Suprapubic skin (tissue), 4 donors: ENCODE results near the gene CXCR5. TPM values are rescaled to one million over a fixed set of nuclear protein-coding genes. Genes with fewer than 3 reads are reported as not detected.

ENCODE experiments used
- DNase-seq, 2 donors: peaks; one replicate each; pipeline ENCODE4 v3.0.0-alpha.2; 2019; ENCODE audit warnings: low spot score in 2 of 2
- H3K27ac ChIP-seq: fragments of 200-600 bp; sonication (generic); one replicate; pipeline ENCODE4 v1.5.1; 2019
- H3K27me3 ChIP-seq: fragments of 200-600 bp; sonication (generic); one replicate; pipeline ENCODE4 v1.5.1; 2019
- H3K36me3 ChIP-seq: fragments of 200-600 bp; sonication (generic); one replicate; pipeline ENCODE4 v1.5.1; 2019
- H3K4me1 ChIP-seq: fragments of 200-600 bp; sonication (generic); one replicate; pipeline ENCODE4 v1.5.1; 2019
- H3K4me3 ChIP-seq: fragments of 200-600 bp; sonication (generic); one replicate; pipeline ENCODE4 v1.5.1; 2019; ENCODE audit warnings: mild to moderate bottlenecking
- H3K9me3 ChIP-seq: fragments of 200-600 bp; sonication (generic); one replicate; pipeline ENCODE4 v1.5.1; 2019
- CTCF ChIP-seq, 2 donors: fragments of 200-600 bp in 1 of 2; fragments of 450-650 bp in 1 of 2; sonication (generic) in 1 of 2; IDR thresholded peaks; one replicate each; pipeline ENCODE4 v1.5.1; 2016 to 2019; ENCODE audit warnings: antibody characterized with exemption in 2 of 2, mild to moderate bottlenecking in 1 of 2, moderate library complexity in 1 of 2
- EP300 ChIP-seq: sonication (generic); formaldehyde crosslinking; IDR thresholded peaks from one replicate; pipeline ENCODE4 v1.6.1; 2017; ENCODE audit warnings: antibody characterized with exemption
- POLR2A ChIP-seq, 2 donors: fragments of 450-650 bp; IDR thresholded peaks; one replicate each; pipeline ENCODE4 v1.6.1; 2017; ENCODE audit warnings: antibody characterized with exemption in 2 of 2, mild to moderate bottlenecking in 2 of 2, moderate library complexity in 2 of 2
- POLR2AphosphoS5 ChIP-seq, 3 donors: sonication (generic); formaldehyde crosslinking; IDR thresholded peaks; one replicate each; pipeline ENCODE4 v1.6.1; 2017; ENCODE audit warnings: antibody characterized with exemption in 3 of 3
- WGBS: methylation state at CpG from one replicate; pipeline ENCODE4 v1.1.5; 2018; 5-methylcytosine and 5-hydroxymethylcytosine counted together
- total RNA-seq, 4 donors: library from RNA; depleted of rRNA; stranded (reverse); fragments of >200 nt; gene quantifications; one replicate each; pipeline ENCODE4 v1.1.0, GENCODE V29; 2016

The CXCR5 gene
- total RNA-seq, 4 donors from 2014 or later = not detected

GRCh38 chr11:118881228-118881627 lies 2.5 kb upstream of the CXCR5 start:
- Histone ChIP-seq H3K4me1 (peaks cover 7% of the 10 kb centered on the region), H3K27me3 (no peaks in the 10 kb centered on the region), H3K9me3 (no peaks in the 10 kb centered on the region), H3K4me3 (no peak overlapping the region), H3K27ac (no peak overlapping the region), H3K36me3 (no peaks in the 10 kb centered on the region)
- DNase-seq = no peak
- TF ChIP-seq POLR2AphosphoS5 (IDR thresholded peaks at IDR 0.05) (no peak), CTCF (IDR thresholded peaks at IDR 0.05) (no peak), EP300 (no peak), POLR2A (IDR thresholded peaks at IDR 0.05) (no peak)
- 65% methylated on average over 3 of the region's 3 CpGs for WGBS

GRCh38 chr11:118882491-118882890 lies 1.2 kb upstream of the CXCR5 start:
- Histone ChIP-seq H3K36me3 (no peaks in the 10 kb centered on the region), H3K27ac (no peak overlapping the region), H3K27me3 (no peaks in the 10 kb centered on the region), H3K4me1 (peaks cover 2% of the 10 kb centered on the region), H3K9me3 (no peaks in the 10 kb centered on the region), H3K4me3 (no peak overlapping the region)
- WGBS = 78% methylated on average over 5 of the region's 5 CpGs
- DNase-seq = no peak
- TF ChIP-seq POLR2AphosphoS5 (IDR thresholded peaks at IDR 0.05) (no peak), EP300 (no peak), POLR2A (IDR thresholded peaks at IDR 0.05) (no peak)

- TF ChIP-seq CTCF (IDR thresholded peaks at IDR 0.05) = no peak
- TF ChIP-seq POLR2A (IDR thresholded peaks at IDR 0.05) = no peak
- no peak for TF ChIP-seq POLR2AphosphoS5 (IDR thresholded peaks at IDR 0.05)
- no peak for TF ChIP-seq EP300
Measured at GRCh38 chr11:118883004-118883367, 706 bp upstream of the CXCR5 start.

GRCh38 chr11:118884875-118885274 lies 1.2 kb downstream of the CXCR5 start:
- TF ChIP-seq EP300 (no peak), POLR2A (IDR thresholded peaks at IDR 0.05) (no peak), POLR2AphosphoS5 (IDR thresholded peaks at IDR 0.05) (no peak), CTCF (IDR thresholded peaks at IDR 0.05) (no peak)
- 89% methylated on average over 5 of the region's 9 CpGs for WGBS
- DNase-seq = no peak
- Histone ChIP-seq H3K27me3 (no peaks in the 10 kb centered on the region), H3K4me3 (no peak overlapping the region), H3K36me3 (no peaks in the 10 kb centered on the region), H3K4me1 (peaks cover 23% of the 10 kb centered on the region), H3K9me3 (no peaks in the 10 kb centered on the region), H3K27ac (no peak overlapping the region)

More at GRCh38 chr11:118883004-118883367, 706 bp upstream of the CXCR5 start:
- Histone ChIP-seq H3K9me3 (no peaks in the 10 kb centered on the region), H3K27me3 (no peaks in the 10 kb centered on the region), H3K4me3 (no peak overlapping the region), H3K4me1 (peaks cover 7% of the 10 kb centered on the region), H3K36me3 (no peaks in the 10 kb centered on the region), H3K27ac (no peak overlapping the region)
- no peak for DNase-seq
- 34% methylated on average over 1 of the region's 1 CpG for WGBS

GRCh38 chr11:118885319-118885718 lies 1.6 kb downstream of the CXCR5 start:
- no peak for DNase-seq
- Histone ChIP-seq H3K9me3 (no peaks in the 10 kb centered on the region), H3K27ac (no peak overlapping the region), H3K27me3 (no peaks in the 10 kb centered on the region), H3K4me3 (no peak overlapping the region), H3K36me3 (no peaks in the 10 kb centered on the region), H3K4me1 (peaks cover 28% of the 10 kb centered on the region)
- WGBS = 99% methylated on average over 10 of the region's 12 CpGs
- TF ChIP-seq POLR2AphosphoS5 (IDR thresholded peaks at IDR 0.05) (no peak), EP300 (no peak), POLR2A (IDR thresholded peaks at IDR 0.05) (no peak), CTCF (IDR thresholded peaks at IDR 0.05) (no peak)
